Gastrocnemius medialis (tissue), 4 donors: ENCODE results near the gene DOK3. TPM values are rescaled to one million over a fixed set of nuclear protein-coding genes. Genes with fewer than 3 reads are reported as not detected.
A peak's percentile ranks its signal among the peaks of the same experiment; 100 is the strongest.

ENCODE experiments used
- ATAC-seq, 2 donors: fragments of 150-250 bp; one replicate each; pipeline ENCODE4 v1.9.1; 2016
- DNase-seq, 2 donors: peaks; one replicate each; pipeline ENCODE4 v3.0.0-alpha.2; 2019
- H3K27ac ChIP-seq, 4 donors: fragments of 200-600 bp; sonication (generic); 1 replicate in 1 of 4; 2 replicates in 3 of 4; pipeline ENCODE4 v1.5.1; 2016 to 2018; ENCODE audit warnings: mild to moderate bottlenecking in 2 of 4, moderate library complexity in 1 of 4
- H3K27me3 ChIP-seq, 3 donors: fragments of 200-600 bp; sonication (generic) in 2 of 3; 1 replicate in 1 of 3; 2 replicates in 2 of 3; pipeline versions ENCODE4 v1.5.1 to v1.6.0; 2016 to 2019; ENCODE audit warnings: mild to moderate bottlenecking in 1 of 3, moderate library complexity in 1 of 3
- H3K36me3 ChIP-seq, 2 donors: fragments of 200-600 bp; sonication (generic) in 1 of 2; one replicate each; pipeline ENCODE4 v1.5.1; 2017 to 2018
- H3K4me1 ChIP-seq, 2 donors: fragments of 200-600 bp; sonication (generic) in 1 of 2; one replicate each; pipeline ENCODE4 v1.5.1; 2016 to 2017; ENCODE audit warnings: mild to moderate bottlenecking in 2 of 2
- H3K4me3 ChIP-seq, 4 donors: fragments of 200-600 bp; sonication (generic) in 3 of 4; 1 replicate in 1 of 4; 2 replicates in 3 of 4; pipeline ENCODE4 v1.5.1; 2016 to 2019; ENCODE audit warnings: mild to moderate bottlenecking in 2 of 4
- H3K9me3 ChIP-seq, 3 donors: fragments of 200-600 bp; sonication (generic) in 2 of 3; 1 replicate in 1 of 3; 2 replicates in 2 of 3; pipeline ENCODE4 v1.5.1; 2016 to 2019
- POLR2A ChIP-seq, 2 donors: fragments of 450-650 bp; IDR thresholded peaks; one replicate each; pipeline ENCODE4 v1.6.1; 2017; ENCODE audit warnings: antibody characterized with exemption in 2 of 2, mild to moderate bottlenecking in 2 of 2, moderate library complexity in 2 of 2
- in situ Hi-C, 4 donors: fragments of 200-750 bp; cut with MboI; loops; one replicate each; pipeline versions ENCODE4 v1.15.0 to v1.8.0; 2017; ENCODE audit warnings: low sequenced_read_pairs in 4 of 4
- intact Hi-C: fragments of 100-400 bp; cut with DNase I; formaldehyde crosslinking; loops from one replicate; pipeline ENCODE4 v1.15.1; 2023; ENCODE audit warnings: low total_unique reads
- total RNA-seq, 4 donors: library from RNA; depleted of rRNA; stranded (reverse); fragments of >200 nt; gene quantifications; one replicate each; pipeline versions ENCODE4 v1.1.0 to v1.2.3, GENCODE V29; 2016
- TF ChIP-seq, protein P1 (sequence below), 5 experiments: fragments of 450-650 bp in 3 of 5; fragments of 200-600 bp in 2 of 5; sonication (generic) in 2 of 5; IDR thresholded peaks in 4 of 5; conservative IDR thresholded peaks in 1 of 5; 1 replicate in 4 of 5; 2 replicates in 1 of 5; pipeline ENCODE4 v1.5.1; 2016 to 2019; ENCODE audit warnings: antibody characterized with exemption in 5 of 5, mild to moderate bottlenecking in 3 of 5, moderate library complexity in 3 of 5

DOK3 gene
- total RNA-seq, 4 donors from 2014 or later: 2.1 to 5.1 (median 2.9) TPM

DNA sequence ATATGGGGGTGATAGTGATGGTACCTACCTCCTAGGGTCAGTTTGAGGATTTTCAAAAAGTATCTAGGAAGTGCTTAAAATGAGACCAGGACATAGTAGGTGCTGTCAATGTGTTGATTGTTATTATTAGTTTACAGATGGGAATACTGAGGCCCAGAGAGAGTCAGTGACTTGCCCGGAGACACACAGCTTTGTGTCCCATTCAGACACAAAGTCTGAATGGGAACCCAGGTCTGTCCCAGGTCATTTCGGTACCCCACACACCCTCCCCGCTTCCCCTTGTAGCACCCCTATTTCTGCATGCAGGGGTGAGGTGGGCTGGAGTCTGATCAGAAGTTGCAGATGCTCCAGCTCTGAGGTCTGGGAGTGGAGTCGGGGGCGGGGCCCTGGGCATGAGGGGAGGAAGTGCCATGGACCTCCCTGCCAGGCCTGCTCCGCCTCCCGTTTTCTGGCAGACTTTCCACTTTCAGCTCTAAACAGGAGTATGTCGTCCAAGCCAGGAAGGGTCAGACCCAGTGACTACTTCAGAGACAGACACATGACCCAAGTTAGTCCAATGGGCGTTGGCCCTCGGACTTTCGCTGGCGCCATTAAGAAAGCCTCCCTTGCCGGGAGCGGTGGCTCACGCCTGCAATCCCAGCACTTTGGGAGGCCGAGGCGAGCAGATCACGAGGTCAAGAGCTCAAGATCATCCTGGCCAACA, 32.9 kb downstream of the DOK3 start:
- in situ Hi-C loops (no loop called here), intact Hi-C loops (no loop called here)
- Histone ChIP-seq H3K27ac (peak overlapping the region in 2 of 4 donors; percentile 81 to 96), H3K4me3 (no peak overlapping the region), H3K9me3 (no peaks in the 10 kb centered on the region), H3K27me3 (peaks cover 0 to 4% (median 0%) of the 10 kb centered on the region in 3 donors), H3K4me1 (peaks cover 36 to 51% of the 10 kb centered on the region in 2 donors), H3K36me3 (no peaks in the 10 kb centered on the region)
- ATAC-seq (peak in 1 of 2 donors; percentile 3), DNase-seq (peak in 1 of 2 donors; percentile 71)
- no peak for TF ChIP-seq POLR2A (IDR thresholded peaks at IDR 0.05)
- TF ChIP-seq, protein P1, sequence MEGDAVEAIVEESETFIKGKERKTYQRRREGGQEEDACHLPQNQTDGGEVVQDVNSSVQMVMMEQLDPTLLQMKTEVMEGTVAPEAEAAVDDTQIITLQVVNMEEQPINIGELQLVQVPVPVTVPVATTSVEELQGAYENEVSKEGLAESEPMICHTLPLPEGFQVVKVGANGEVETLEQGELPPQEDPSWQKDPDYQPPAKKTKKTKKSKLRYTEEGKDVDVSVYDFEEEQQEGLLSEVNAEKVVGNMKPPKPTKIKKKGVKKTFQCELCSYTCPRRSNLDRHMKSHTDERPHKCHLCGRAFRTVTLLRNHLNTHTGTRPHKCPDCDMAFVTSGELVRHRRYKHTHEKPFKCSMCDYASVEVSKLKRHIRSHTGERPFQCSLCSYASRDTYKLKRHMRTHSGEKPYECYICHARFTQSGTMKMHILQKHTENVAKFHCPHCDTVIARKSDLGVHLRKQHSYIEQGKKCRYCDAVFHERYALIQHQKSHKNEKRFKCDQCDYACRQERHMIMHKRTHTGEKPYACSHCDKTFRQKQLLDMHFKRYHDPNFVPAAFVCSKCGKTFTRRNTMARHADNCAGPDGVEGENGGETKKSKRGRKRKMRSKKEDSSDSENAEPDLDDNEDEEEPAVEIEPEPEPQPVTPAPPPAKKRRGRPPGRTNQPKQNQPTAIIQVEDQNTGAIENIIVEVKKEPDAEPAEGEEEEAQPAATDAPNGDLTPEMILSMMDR (IDR thresholded peaks at IDR 0.05 in 4 of 5, conservative IDR thresholded peaks at IDR 0.05 in 1 of 5): no peak

DNA sequence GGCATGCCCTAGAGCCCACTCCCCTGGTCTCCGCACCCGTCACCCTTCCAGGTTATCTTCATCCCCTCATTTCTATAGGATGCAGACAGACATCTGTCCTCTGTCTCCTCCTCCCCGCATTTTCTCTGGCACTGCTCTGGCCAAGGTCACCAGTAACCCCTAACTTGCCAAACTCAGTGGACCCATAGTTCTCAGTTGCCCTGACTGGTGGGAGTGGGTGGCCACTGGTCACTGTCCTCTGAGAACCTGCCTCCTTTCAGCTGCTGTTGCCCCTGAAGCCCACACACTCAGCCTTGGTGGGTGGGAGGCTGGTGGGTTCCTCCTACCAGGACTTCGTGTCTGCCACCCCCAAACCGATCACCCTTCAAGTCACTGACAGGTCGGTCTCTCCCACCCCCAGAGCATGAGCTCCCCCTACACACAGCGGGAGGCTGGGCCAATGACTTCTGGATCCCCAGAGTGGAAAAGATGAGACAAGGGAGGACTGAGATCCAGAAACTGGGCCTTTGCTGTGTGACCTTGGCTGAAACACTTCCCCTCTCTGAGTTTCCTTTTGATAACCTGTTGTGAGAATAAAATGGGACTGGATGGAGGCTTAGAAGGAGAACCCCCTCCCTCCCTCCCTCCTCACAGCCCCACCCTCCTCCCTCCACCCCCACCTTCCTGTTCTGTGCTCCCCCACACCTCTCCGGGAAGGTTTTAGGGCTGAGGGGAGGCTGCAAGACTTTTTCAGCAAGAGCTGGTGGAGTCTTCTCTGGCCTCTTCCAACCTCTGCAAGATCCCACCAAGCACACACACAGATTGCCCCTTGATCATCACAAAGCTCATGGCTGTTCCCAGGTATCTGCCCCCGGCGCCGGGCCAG, 33.8 kb downstream of the DOK3 start:
- Histone ChIP-seq H3K9me3 (no peaks in the 10 kb centered on the region), H3K36me3 (no peaks in the 10 kb centered on the region), H3K4me3 (no peak overlapping the region), H3K4me1 (peaks cover 42% of the 10 kb centered on the region in 2 donors), H3K27ac (no peak overlapping the region), H3K27me3 (peaks cover 0 to 4% (median 0%) of the 10 kb centered on the region in 3 donors)
- TF ChIP-seq POLR2A (IDR thresholded peaks at IDR 0.05): no peak
- TF ChIP-seq, protein P1 (IDR thresholded peaks at IDR 0.05 in 4 of 5, conservative IDR thresholded peaks at IDR 0.05 in 1 of 5): no peak
- in situ Hi-C loops: no loop called here
- ATAC-seq: no peak
- intact Hi-C loops: no loop called here
- DNase-seq: no peak

DNA sequence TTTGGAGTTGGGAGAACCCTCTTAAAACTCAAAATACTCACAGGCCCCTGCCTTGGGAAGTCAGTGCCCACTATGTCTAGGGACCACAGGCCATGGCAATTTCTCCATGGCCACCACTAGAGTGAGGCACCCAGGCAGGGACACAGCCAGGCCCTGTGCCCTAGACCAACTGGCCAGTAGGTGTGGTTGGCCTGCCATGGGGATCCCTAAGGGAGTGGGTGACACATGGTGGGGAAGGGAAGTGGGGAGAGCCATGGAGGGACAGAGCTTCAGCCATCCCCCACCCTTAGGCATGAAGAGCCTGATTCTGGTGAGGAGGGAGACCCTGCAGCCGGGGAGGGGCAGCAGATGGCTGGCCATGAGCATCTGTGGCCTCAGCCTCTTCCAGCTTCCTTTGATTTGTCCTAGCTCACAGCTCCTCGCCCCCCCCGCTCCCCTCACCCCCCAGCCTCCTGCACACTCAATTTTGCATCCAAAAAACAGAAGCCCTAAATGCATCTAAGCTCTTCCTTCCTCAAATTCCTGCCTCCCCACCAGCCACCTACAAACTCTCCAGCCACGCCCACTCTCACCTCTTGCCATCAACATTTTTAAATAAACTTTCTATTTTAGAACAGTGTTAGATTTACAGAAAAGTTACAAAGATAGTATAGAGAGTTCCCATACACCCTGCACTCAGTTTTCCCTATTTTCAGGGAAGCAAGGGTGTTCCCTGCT, 34.6 kb downstream of the DOK3 start:
- H3K27ac ChIP-seq: peak overlapping the region in 3 of 4 donors; percentile 62 to 71 (median 69)
- ATAC-seq (no peak), DNase-seq (no peak)
- in situ Hi-C loops (no loop called here), intact Hi-C loops (no loop called here)
- no peaks in the 10 kb centered on the region for H3K9me3 ChIP-seq
- H3K27me3 ChIP-seq: peaks cover 0 to 4% (median 0%) of the 10 kb centered on the region in 3 donors
- peaks cover 35 to 36% of the 10 kb centered on the region in 2 donors for H3K4me1 ChIP-seq
- no peaks in the 10 kb centered on the region for H3K36me3 ChIP-seq
- H3K4me3 ChIP-seq: no peak overlapping the region
- TF ChIP-seq, protein P1 (IDR thresholded peaks at IDR 0.05 in 4 of 5, conservative IDR thresholded peaks at IDR 0.05 in 1 of 5): no peak

DNA sequence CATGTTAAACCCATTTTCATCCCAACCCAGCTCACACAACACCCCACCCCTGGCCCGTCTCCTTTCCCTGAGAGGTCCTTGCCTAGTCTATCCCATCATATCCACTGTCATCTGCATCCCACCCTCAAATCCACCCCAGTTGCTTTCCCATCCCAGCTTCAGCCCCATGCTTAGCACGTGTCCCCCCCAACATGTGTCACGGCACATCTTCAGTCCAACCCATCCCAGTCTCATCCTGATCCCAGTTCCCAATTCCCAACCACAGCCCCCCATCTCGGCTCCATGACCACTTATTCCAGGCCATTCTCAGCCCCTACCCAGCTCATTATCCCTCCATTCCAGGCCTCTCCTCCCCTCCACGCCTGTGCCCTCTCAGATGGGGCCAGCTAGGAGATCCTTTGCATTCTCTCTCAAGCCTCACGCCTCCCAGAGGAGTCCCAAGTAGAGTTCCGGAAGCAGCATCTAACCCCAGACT, 35.6 kb downstream of the DOK3 start:
- no peaks in the 10 kb centered on the region for H3K9me3 ChIP-seq
- in situ Hi-C loops (no loop called here), intact Hi-C loops (no loop called here)
- H3K27me3 ChIP-seq: peaks cover 0 to 4% (median 0%) of the 10 kb centered on the region in 3 donors
- peak overlapping the region in 2 of 4 donors; percentile 62 to 69 for H3K4me3 ChIP-seq
- DNase-seq (no peak), ATAC-seq (no peak)
- H3K27ac ChIP-seq: peak overlapping the region; percentile 62 to 79 (median 70)
- H3K4me1 ChIP-seq: peaks cover 25 to 27% of the 10 kb centered on the region in 2 donors
- no peak for TF ChIP-seq POLR2A (IDR thresholded peaks at IDR 0.05)
- TF ChIP-seq, protein P1 (IDR thresholded peaks at IDR 0.05 in 4 of 5, conservative IDR thresholded peaks at IDR 0.05 in 1 of 5): no peak
- H3K36me3 ChIP-seq: no peaks in the 10 kb centered on the region
